ENCODE results near the gene CRIM1.

CRIM1 gene

GRCh38 chr2:36568516-36569246 is 213.1 kb downstream of the CRIM1 start:
- TF ChIP-seq TAF1 (IDR thresholded peaks at IDR 0.05; ENCODE audit: borderline replicate concordance, insufficient read depth, low read length) (no peak), REST (IDR thresholded peaks at IDR 0.05; ENCODE audit: insufficient read depth in 1 of 2, low read depth in 2 of 2, low read length in 2 of 2) (no peak), SIN3A (IDR thresholded peaks at IDR 0.05; ENCODE audit: borderline replicate concordance, insufficient read depth, low read length) (no peak), FOXP2 (optimal IDR thresholded peaks at IDR 0.05; ENCODE audit: borderline replicate concordance, extremely low read depth, extremely low read length, insufficient read depth) (no peak), POLR2AphosphoS5 (IDR thresholded peaks at IDR 0.05; ENCODE audit: low read depth, low read length) (no peak)

DNA sequence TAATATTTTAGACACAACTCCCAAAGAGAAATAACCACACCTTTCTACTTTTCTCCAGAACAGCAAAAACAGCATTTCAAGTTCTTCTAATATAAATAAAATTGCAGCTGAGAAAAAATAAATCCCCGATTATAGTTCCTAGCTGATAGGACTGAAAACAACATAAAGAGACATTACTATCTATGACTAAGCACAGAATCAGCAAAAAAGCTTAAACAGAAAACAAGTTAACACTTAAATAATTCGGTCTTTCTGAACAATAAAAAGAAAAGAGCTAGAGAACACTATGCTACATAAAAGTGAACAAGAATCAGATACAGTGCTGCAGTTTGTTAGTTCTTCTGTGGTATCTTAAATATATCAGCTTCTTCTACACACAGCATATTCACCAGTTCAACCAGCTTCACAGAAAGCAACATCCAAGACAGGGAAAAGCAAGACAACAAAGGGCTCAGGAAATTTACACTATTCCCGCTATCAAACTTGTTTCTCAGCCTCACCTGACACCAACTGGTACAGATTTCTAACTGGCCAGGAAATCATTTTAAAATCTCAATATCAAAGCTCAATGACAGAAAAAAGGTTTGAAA is 213.8 kb downstream of the CRIM1 start:
- no peak for TF ChIP-seq TAF1 (IDR thresholded peaks at IDR 0.05; ENCODE audit: borderline replicate concordance, insufficient read depth, low read length)
- no peak for TF ChIP-seq FOXP2 (optimal IDR thresholded peaks at IDR 0.05; ENCODE audit: borderline replicate concordance, extremely low read depth, extremely low read length, insufficient read depth)
- no peak for TF ChIP-seq SIN3A (IDR thresholded peaks at IDR 0.05; ENCODE audit: borderline replicate concordance, insufficient read depth, low read length)
- no peak for TF ChIP-seq POLR2AphosphoS5 (IDR thresholded peaks at IDR 0.05; ENCODE audit: low read depth, low read length)
- no peak for TF ChIP-seq REST (IDR thresholded peaks at IDR 0.05; ENCODE audit: insufficient read depth in 1 of 2, low read depth in 2 of 2, low read length in 2 of 2)

GRCh38 chr2:36570416-36570815 is 214.8 kb downstream of the CRIM1 start:
- TF ChIP-seq FOXP2 (optimal IDR thresholded peaks at IDR 0.05; ENCODE audit: borderline replicate concordance, extremely low read depth, extremely low read length, insufficient read depth), result no peak
- no peak for TF ChIP-seq TAF1 (IDR thresholded peaks at IDR 0.05; ENCODE audit: borderline replicate concordance, insufficient read depth, low read length)
- TF ChIP-seq REST (IDR thresholded peaks at IDR 0.05; ENCODE audit: insufficient read depth in 1 of 2, low read depth in 2 of 2, low read length in 2 of 2), result no peak
- no peak for TF ChIP-seq SIN3A (IDR thresholded peaks at IDR 0.05; ENCODE audit: borderline replicate concordance, insufficient read depth, low read length)

DNA sequence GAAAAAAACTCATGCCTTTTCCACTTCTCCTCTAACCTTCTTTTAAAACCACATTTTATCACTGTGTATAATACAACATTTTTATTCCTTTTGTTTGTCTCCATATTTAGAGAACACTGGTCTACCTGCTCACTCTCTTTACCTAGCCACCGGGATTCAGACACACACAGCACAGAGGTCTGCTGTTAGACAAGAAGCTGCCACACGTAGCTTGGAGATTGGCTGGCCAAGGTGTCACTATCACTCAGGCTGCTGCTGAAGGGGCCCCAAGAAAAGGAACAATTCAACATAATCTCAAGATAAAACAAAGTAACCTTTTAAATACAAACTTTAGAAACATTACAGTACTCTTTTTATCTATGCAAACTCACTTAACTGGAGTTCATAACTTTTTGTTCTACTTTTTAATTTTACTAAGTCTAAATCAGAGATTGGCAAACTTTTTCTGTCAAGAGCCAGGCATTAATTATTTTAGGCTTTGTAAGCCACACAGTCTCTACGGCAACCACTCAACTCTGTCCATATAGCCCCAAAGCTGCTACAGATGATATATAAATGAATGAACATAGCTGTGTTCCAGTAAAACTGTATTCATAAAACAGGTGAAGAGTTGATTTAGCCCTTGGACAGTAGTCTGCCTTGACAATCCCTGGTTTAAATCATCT is 216.6 kb downstream of the CRIM1 start:
- no peak for TF ChIP-seq SIN3A (IDR thresholded peaks at IDR 0.05; ENCODE audit: borderline replicate concordance, insufficient read depth, low read length)
- TF ChIP-seq POLR2AphosphoS5 (IDR thresholded peaks at IDR 0.05; ENCODE audit: low read depth, low read length), result no peak
- no peak for TF ChIP-seq TAF1 (IDR thresholded peaks at IDR 0.05; ENCODE audit: borderline replicate concordance, insufficient read depth, low read length)
- no peak for TF ChIP-seq FOXP2 (optimal IDR thresholded peaks at IDR 0.05; ENCODE audit: borderline replicate concordance, extremely low read depth, extremely low read length, insufficient read depth)
- TF ChIP-seq REST (IDR thresholded peaks at IDR 0.05; ENCODE audit: insufficient read depth in 1 of 2, low read depth in 2 of 2, low read length in 2 of 2), result no peak
